ENCODE data around the gene LRRC9. TPM values are rescaled to one million over a fixed set of nuclear protein-coding genes. Genes with fewer than 3 reads are reported as not detected.
A peak's percentile ranks its signal among the peaks of the same experiment; 100 is the strongest.

The LRRC9 gene
- total RNA-seq, 1 donor from 2014 or later = not detected

DNA sequence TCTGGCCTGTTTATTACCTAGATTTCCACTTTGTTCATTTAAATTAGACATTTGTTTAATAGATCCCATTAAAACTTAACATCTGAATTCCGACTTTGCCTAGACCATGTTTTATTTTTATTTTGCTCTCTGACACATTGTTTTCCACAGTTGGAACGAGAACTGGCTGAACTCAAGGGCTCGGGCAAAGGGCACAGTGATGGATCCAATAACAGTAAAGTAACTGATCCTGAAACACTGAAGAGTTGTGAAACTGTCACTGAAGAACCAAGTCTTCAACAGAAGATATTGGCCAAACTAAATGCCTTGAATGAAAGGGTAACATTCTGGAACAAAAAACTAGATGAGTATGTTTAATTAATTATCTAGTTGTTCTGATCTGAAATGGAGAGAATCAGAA, 39.7 kb downstream of the LRRC9 start:
- TF ChIP-seq, protein P1, sequence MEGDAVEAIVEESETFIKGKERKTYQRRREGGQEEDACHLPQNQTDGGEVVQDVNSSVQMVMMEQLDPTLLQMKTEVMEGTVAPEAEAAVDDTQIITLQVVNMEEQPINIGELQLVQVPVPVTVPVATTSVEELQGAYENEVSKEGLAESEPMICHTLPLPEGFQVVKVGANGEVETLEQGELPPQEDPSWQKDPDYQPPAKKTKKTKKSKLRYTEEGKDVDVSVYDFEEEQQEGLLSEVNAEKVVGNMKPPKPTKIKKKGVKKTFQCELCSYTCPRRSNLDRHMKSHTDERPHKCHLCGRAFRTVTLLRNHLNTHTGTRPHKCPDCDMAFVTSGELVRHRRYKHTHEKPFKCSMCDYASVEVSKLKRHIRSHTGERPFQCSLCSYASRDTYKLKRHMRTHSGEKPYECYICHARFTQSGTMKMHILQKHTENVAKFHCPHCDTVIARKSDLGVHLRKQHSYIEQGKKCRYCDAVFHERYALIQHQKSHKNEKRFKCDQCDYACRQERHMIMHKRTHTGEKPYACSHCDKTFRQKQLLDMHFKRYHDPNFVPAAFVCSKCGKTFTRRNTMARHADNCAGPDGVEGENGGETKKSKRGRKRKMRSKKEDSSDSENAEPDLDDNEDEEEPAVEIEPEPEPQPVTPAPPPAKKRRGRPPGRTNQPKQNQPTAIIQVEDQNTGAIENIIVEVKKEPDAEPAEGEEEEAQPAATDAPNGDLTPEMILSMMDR (IDR thresholded peaks at IDR 0.05) = no peak
- DNase-seq = no peak
- no peaks in the 10 kb centered on the region for H3K27me3 ChIP-seq (ENCODE audit: low read depth)
- ATAC-seq = no peak
- intact Hi-C loops (cut with DNase I) = loop anchor here (5.0 kb wide), 1 partner anchor 223 kb away; no protein-coding TSS in a partner anchor
- peaks cover 5% of the 10 kb centered on the region for H3K9me3 ChIP-seq
- H3K36me3 ChIP-seq = no peaks in the 10 kb centered on the region
- no peak overlapping the region for H3K4me3 ChIP-seq
- no peak overlapping the region for H3K27ac ChIP-seq
- no peaks in the 10 kb centered on the region for H3K4me1 ChIP-seq

DNA sequence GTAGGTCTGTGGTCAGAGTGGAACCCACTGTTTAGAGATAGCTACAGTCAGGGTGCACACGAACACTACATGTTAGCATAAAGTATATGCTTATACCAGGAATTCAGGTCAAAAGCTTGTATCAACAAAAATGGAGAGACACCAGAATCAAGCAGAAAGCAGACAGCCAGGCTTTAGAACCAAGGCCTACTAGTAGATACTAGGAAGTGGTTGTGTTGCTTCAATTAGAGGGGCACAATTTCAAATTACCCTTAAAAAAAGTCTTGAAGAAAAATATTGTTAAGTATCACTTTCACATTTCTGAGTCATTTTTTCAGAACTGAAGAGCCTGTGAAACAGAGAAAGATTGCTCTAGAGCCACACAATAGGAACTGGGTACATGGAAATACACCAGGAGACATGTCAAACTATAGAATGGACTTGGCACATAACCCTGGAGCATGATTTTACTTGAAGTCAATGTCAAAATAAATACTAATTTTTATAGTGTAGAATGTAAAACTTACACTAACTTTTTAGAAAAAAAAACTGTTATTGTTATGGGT, 41.6 kb downstream of the LRRC9 start:
- Histone ChIP-seq H3K4me3 (no peak overlapping the region), H3K27ac (no peak overlapping the region), H3K4me1 (no peaks in the 10 kb centered on the region), H3K9me3 (no peaks in the 10 kb centered on the region), H3K27me3 (ENCODE audit: low read depth) (no peaks in the 10 kb centered on the region), H3K36me3 (no peaks in the 10 kb centered on the region)
- ATAC-seq (no peak), DNase-seq (no peak)
- intact Hi-C loops (cut with DNase I) = loop anchor here (5.0 kb wide), 1 partner anchor 221 kb away; no protein-coding TSS in a partner anchor
- TF ChIP-seq, protein P1 (IDR thresholded peaks at IDR 0.05) = no peak

DNA sequence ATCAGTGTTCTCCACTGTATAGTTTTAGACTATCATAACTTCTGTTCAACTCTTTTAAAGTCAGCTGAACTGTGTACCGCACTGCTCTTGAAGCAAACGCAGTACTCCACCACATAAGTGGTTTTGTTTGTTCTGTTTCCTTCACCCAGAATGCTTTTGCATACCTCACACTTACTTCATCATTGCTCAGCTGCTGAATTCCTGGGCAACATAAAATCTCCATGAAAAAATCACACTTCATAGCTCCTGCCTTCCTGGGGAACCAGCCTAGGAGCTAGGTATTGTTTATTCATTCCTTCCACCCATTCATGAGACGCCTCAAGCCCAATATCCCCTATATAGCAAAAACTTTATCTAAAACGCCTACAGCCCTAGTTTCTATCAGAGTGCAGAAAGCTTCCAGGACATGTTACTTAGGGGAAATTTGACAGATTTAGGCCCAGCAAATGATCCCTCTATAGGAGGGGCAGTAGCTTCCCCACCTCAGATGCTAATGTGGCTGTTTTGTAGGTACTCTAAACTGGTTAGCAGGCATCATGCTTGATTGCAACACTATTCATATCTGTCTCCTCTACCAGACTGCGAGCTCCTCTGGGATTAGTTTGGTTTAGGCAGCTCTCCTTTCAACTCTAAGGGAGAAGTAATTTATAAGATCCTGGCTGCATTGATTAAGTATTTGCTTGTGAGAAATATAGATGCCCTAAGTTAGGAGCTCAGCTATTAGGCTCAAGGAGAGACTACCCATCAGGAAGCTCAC, 44.5 kb downstream of the LRRC9 start:
- intact Hi-C loops (cut with DNase I) = loop anchor here (5.0 kb wide), 1 partner anchor 218 kb away; no protein-coding TSS in a partner anchor
- H3K27ac ChIP-seq = no peak overlapping the region
- ATAC-seq = peak; percentile 57 to 61

DNA sequence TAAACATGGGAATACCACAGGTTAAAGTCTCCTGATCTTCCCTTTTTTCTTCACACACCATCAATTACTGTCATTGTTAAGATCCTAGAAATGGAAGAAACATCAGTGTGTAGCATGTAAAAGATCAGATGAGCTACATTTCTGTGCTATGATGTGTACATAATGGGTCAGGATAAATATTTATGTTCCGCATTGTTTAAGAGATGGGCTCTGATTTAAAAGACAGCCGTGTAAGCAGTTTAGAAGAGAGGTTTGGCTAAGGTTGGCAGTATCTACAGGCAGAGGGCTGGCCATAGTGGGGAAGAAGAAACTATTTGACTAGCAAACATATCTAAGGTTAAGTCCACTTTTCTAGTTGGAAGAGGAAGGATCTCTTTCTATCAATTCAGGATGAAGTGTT, 49.4 kb downstream of the LRRC9 start:
- ATAC-seq (no peak), DNase-seq (no peak)
- Histone ChIP-seq H3K9me3 (no peaks in the 10 kb centered on the region), H3K36me3 (no peaks in the 10 kb centered on the region), H3K27ac (no peak overlapping the region), H3K4me3 (no peak overlapping the region), H3K27me3 (ENCODE audit: low read depth) (no peaks in the 10 kb centered on the region), H3K4me1 (no peaks in the 10 kb centered on the region)
- TF ChIP-seq, protein P1 (IDR thresholded peaks at IDR 0.05) = no peak
- intact Hi-C loops (cut with DNase I) = no loop called here

More for the DNA sequence above, 44.5 kb downstream of the LRRC9 start:
- no peak overlapping the region for H3K4me3 ChIP-seq
- TF ChIP-seq, protein P1 (IDR thresholded peaks at IDR 0.05) = no peak
- H3K27me3 ChIP-seq (ENCODE audit: low read depth) = no peaks in the 10 kb centered on the region
- DNase-seq = no peak
- H3K9me3 ChIP-seq = no peaks in the 10 kb centered on the region
- H3K36me3 ChIP-seq = no peaks in the 10 kb centered on the region
- H3K4me1 ChIP-seq = no peaks in the 10 kb centered on the region

DNA sequence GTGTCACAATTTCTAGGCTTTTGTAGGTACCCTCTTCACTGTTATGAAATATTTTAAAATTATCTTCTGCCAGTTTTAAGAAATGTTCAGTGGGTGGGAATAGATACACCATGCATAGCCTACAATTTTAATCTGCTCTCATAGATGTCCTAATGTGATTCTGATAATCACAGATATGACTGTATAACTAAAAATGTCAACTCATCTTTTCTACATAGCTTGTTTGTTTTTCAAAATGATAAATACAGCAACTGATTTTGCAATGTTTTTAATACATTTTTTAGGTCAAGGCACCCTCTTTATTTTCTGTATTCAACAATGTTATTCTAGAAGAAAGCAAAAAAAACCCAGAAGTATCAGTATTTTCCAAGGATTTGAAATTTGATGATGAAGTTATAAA, 61.6 kb downstream of the LRRC9 start:
- Histone ChIP-seq H3K9me3 (no peaks in the 10 kb centered on the region), H3K27me3 (ENCODE audit: low read depth) (no peaks in the 10 kb centered on the region), H3K4me1 (no peaks in the 10 kb centered on the region), H3K36me3 (no peaks in the 10 kb centered on the region), H3K27ac (no peak overlapping the region), H3K4me3 (no peak overlapping the region)
- ATAC-seq (no peak), DNase-seq (no peak)
- intact Hi-C loops (cut with DNase I) = no loop called here
- TF ChIP-seq, protein P1 (IDR thresholded peaks at IDR 0.05) = no peak

All from lower lobe of right lung (tissue), 2 donors.